Lower leg skin (tissue), 3 donors: ENCODE measurements around the gene AXIN2.

Experiments
- CTCF ChIP-seq, 3 donors: fragments of 450-650 bp; IDR thresholded peaks; one replicate each; pipeline ENCODE4 v1.5.1; 2016; ENCODE audit warnings: antibody characterized with exemption in 3 of 3, mild to moderate bottlenecking in 3 of 3, moderate library complexity in 2 of 3
- POLR2A ChIP-seq, 2 donors: fragments of 450-650 bp; IDR thresholded peaks; one replicate each; pipeline ENCODE4 v1.6.1; 2016 to 2017; ENCODE audit warnings: antibody characterized with exemption in 2 of 2, mild to moderate bottlenecking in 1 of 2, moderate library complexity in 1 of 2

GRCh38 chr17:65515512-65515911 lies 45.9 kb downstream of the AXIN2 start:
- TF ChIP-seq CTCF (IDR thresholded peaks at IDR 0.05) (no peak), POLR2A (IDR thresholded peaks at IDR 0.05) (no peak)
